ENCODE data around the gene TMEM259. TPM values are rescaled to one million over a fixed set of nuclear protein-coding genes. Genes with fewer than 3 reads are reported as not detected.

Gene TMEM259
- total and polyA plus RNA-seq, 2 donors (not counting 1 experiment from before 2014, with no cell fraction given), result 373 to 607 TPM

DNA sequence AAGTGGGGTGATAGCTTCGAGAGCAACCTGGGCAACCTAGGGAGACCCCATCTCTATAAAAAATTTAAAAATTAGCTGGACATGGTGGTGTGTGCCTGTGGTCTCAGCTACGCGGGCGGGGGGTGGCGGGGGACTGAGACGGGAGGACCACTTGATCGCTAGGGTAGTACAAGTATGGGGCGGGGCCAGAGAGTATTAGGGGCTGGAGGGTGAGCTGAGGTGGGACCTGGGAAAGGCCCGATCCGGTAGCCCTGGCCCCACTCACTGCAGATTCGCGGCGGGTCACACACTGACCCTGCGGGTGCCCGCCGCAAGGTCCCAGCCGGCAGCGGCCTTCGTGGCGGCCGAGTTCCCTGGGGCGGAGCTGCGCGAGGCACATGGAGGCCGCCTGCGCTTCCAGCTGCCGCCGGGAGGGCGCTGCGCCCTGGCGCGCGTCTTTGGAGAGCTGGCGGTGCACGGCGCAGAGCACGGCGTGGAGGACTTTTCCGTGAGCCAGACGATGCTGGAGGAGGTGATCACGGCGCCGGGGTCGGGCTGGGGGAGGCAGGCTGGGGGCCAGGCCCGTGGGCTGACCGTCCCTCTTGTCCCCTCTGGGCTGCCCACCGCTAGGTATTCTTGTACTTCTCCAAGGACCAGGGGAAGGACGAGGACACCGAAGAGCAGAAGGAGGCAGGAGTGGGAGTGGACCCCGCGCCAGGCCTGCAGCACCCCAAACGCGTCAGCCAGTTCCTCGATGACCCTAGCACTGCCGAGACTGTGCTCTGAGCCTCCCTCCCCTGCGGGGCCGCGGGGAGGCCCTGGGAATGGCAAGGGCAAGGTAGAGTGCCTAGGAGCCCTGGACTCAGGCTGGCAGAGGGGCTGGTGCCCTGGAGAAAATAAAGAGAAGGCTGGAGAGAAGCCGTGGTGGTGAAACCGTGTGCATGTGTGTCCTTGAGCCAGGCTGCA, 44.0 kb upstream of the TMEM259 start:
- no peaks in the 10 kb centered on the region for H3K9me3 Mint-ChIP-seq (ENCODE audit: insufficient read depth)
- peak; percentile 83 for DNase-seq
- Histone ChIP-seq H3K27me3 (replicated peaks in 1 of 4; ENCODE audit: control extremely low read depth in 1 of 4, control insufficient read depth in 3 of 4, insufficient read depth in 4 of 4, low read length in 3 of 4) (no peaks in the 10 kb centered on the region), H2AFZ (ENCODE audit: insufficient read depth, low read depth, low read length, poor library complexity, severe bottlenecking) (peak overlapping the region; percentile 42), H3K4me1 (ENCODE audit: control insufficient read depth in 2 of 2, insufficient read depth in 2 of 2, low read length in 2 of 2) (peaks cover 38 to 53% of the 10 kb centered on the region in 2 donors), H3K79me2 (ENCODE audit: control insufficient read depth, insufficient read depth, low read length) (peaks cover 33% of the 10 kb centered on the region), H3K36me3 (replicated peaks in 1 of 2; ENCODE audit: control extremely low read depth in 1 of 2, control insufficient read depth in 1 of 2, extremely low read depth in 1 of 2, insufficient read depth in 2 of 2, low read length in 1 of 2) (peaks cover 0 to 25% of the 10 kb centered on the region in 2 experiments), H3K4me2 (replicated peaks; ENCODE audit: low read depth, low read length, poor library complexity, severe bottlenecking) (peak overlapping the region; percentile 91), H4K20me1 (ENCODE audit: control insufficient read depth, insufficient read depth, low read length, poor library complexity, severe bottlenecking) (peaks cover 54% of the 10 kb centered on the region), H3K9ac (ENCODE audit: low read length) (no peak overlapping the region), H3K27ac (ENCODE audit: low read length in 2 of 2) (no peak overlapping the region), H3K4me3 (ENCODE audit: control extremely low read depth in 1 of 5, extremely low read depth in 1 of 5, insufficient read depth in 1 of 5, low read depth in 2 of 5, low read length in 4 of 5) (no peak overlapping the region), H3K9me3 (ENCODE audit: control extremely low read depth in 1 of 3, control insufficient read depth in 2 of 3, insufficient read depth in 1 of 3, low read length in 2 of 3) (peaks cover 0 to 30% (median 0%) of the 10 kb centered on the region in 3 donors)
- H3K27ac Mint-ChIP-seq, result peak overlapping the region; percentile 83
- no peaks in the 10 kb centered on the region for H3K27me3 Mint-ChIP-seq
- H3K4me3 Mint-ChIP-seq, result peak overlapping the region; percentile 79
- ATAC-seq (ENCODE audit: low read depth), result peak; percentile 19
- TF ChIP-seq, protein P1, sequence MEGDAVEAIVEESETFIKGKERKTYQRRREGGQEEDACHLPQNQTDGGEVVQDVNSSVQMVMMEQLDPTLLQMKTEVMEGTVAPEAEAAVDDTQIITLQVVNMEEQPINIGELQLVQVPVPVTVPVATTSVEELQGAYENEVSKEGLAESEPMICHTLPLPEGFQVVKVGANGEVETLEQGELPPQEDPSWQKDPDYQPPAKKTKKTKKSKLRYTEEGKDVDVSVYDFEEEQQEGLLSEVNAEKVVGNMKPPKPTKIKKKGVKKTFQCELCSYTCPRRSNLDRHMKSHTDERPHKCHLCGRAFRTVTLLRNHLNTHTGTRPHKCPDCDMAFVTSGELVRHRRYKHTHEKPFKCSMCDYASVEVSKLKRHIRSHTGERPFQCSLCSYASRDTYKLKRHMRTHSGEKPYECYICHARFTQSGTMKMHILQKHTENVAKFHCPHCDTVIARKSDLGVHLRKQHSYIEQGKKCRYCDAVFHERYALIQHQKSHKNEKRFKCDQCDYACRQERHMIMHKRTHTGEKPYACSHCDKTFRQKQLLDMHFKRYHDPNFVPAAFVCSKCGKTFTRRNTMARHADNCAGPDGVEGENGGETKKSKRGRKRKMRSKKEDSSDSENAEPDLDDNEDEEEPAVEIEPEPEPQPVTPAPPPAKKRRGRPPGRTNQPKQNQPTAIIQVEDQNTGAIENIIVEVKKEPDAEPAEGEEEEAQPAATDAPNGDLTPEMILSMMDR (IDR thresholded peaks at IDR 0.05), result peak; percentile 78
- TF ChIP-seq EZH2 (IDR thresholded peaks at IDR 0.05; ENCODE audit: borderline replicate concordance, insufficient read depth, low read depth, low read length, poor library complexity, severe bottlenecking), result no peak
- 16% methylated on average over 59 of the region's 60 CpGs for WGBS (ENCODE audit: insufficient coverage)
- H3K4me1 Mint-ChIP-seq, result peaks cover 33% of the 10 kb centered on the region
- ChIA-PET POLR2A (interaction anchor here (0.6 to 6.3 kb wide), 14 partner anchors 11 to 204 kb away, joined by 3 to 97 read pairs (median 3); partner anchors contain the start of genes ABCA7, CIRBP, CNN2 and GPX4), CTCF (interaction anchor here (0.6 to 5.2 kb wide), 26 partner anchors 11 to 201 kb away, joined by 3 to 56 read pairs (median 6); partner anchors contain the start of genes ABCA7, POLR2E and RNU6-2)
- intact Hi-C loops (cut with micrococcal nuclease), result loop anchor here (5.0 to 10.0 kb wide), 2 partner anchors 37 to 140 kb away; partner anchors contain the start of genes ARID3A and GPX4
